HK-2 (cell line): ENCODE results near the gene TAT.
"Not testable (repeated sequence)": the region's sequence is repeated elsewhere in the genome, so short reads cannot be mapped to it uniquely, and the experiment has no call there.

Experiments
- DNase-seq: peaks from one replicate; pipeline ENCODE4 v3.0.0-alpha.2; 2018; ENCODE audit not compliant: unreplicated experiment

The TAT gene

GRCh38 chr16:71584543-71585317 lies 7.8 kb upstream of the TAT start:
- no peak for DNase-seq

- not testable (repeated sequence) for DNase-seq
Observed at GRCh38 chr16:71582553-71582848, 5.6 kb upstream of the TAT start.

- DNase-seq: no peak
Observed at GRCh38 chr16:71574702-71575101, 2.2 kb downstream of the TAT start.

- DNase-seq: no peak
Observed at GRCh38 chr16:71573387-71574094, 3.4 kb downstream of the TAT start.

- no peak for DNase-seq
Observed at GRCh38 chr16:71572497-71573116, 4.3 kb downstream of the TAT start.

- DNase-seq: no peak
Observed at GRCh38 chr16:71570144-71570543, 6.7 kb downstream of the TAT start.

GRCh38 chr16:71569621-71570020 lies 7.3 kb downstream of the TAT start:
- DNase-seq: no peak

GRCh38 chr16:71568551-71568950 lies 8.3 kb downstream of the TAT start:
- no peak for DNase-seq

GRCh38 chr16:71567931-71568330 lies 9.0 kb downstream of the TAT start:
- no peak for DNase-seq

- DNase-seq: no peak
Observed at GRCh38 chr16:71565812-71566700, 10.8 kb downstream of the TAT start.

- no peak for DNase-seq
Observed at GRCh38 chr16:71564335-71564967, 12.4 kb downstream of the TAT start.

- no peak for DNase-seq
Observed at GRCh38 chr16:71562552-71562951, 14.3 kb downstream of the TAT start.

GRCh38 chr16:71561886-71562285 lies 15.0 kb downstream of the TAT start:
- DNase-seq: not testable (repeated sequence)

GRCh38 chr16:71559855-71560254 lies 17.0 kb downstream of the TAT start:
- DNase-seq: no peak

GRCh38 chr16:71557954-71558582 lies 18.8 kb downstream of the TAT start:
- no peak for DNase-seq

- DNase-seq: no peak
Observed at GRCh38 chr16:71557299-71557698, 19.6 kb downstream of the TAT start.

GRCh38 chr16:71555230-71555891 lies 21.5 kb downstream of the TAT start:
- no peak for DNase-seq

GRCh38 chr16:71552698-71553503 lies 24.0 kb downstream of the TAT start:
- DNase-seq: no peak

GRCh38 chr16:71547168-71547567 lies 29.7 kb downstream of the TAT start:
- no peak for DNase-seq

- DNase-seq: no peak
Observed at GRCh38 chr16:71542377-71542776, 34.5 kb downstream of the TAT start.
